Heart right ventricle (tissue), 16 donors: Measurements from ENCODE around the gene NPAS3. TPM values are rescaled to one million over a fixed set of nuclear protein-coding genes. Genes with fewer than 3 reads are reported as not detected.

Experiments used
- ATAC-seq, 8 donors: fragments of 200-7000 bp; cut with Tn5 transposase; one replicate each; pipeline ENCODE4 v1.9.1; 2020; ENCODE audit warnings: mild to moderate bottlenecking in 8 of 8, moderate library complexity in 8 of 8, moderate number of reproducible peaks in 1 of 8
- DNase-seq, 2 donors: peaks; one replicate each; pipeline ENCODE4 v3.0.0-alpha.2; 2020
- H3K27ac ChIP-seq, 10 donors: fragments of 200-600 bp; sonication (generic) in 2 of 10; one replicate each; pipeline versions ENCODE4 v1.5.0 to v1.8.0; 2020 to 2022; ENCODE audit warnings: mild to moderate bottlenecking in 3 of 10
- H3K27me3 ChIP-seq, 7 donors: fragments of 200-600 bp; one replicate each; pipeline ENCODE4 v1.8.0; 2021 to 2022; ENCODE audit warnings: mild to moderate bottlenecking in 2 of 7
- H3K36me3 ChIP-seq, 9 donors: fragments of 200-600 bp; sonication (generic) in 1 of 9; one replicate each; pipeline versions ENCODE4 v1.5.0 to v1.8.0; 2020 to 2022; ENCODE audit warnings: mild to moderate bottlenecking in 2 of 9
- H3K4me1 ChIP-seq, 9 donors: fragments of 200-600 bp; sonication (generic) in 1 of 9; one replicate each; pipeline versions ENCODE4 v1.5.0 to v1.8.0; 2020 to 2022; ENCODE audit warnings: mild to moderate bottlenecking in 4 of 9
- H3K4me3 ChIP-seq, 10 donors: fragments of 200-600 bp; sonication (generic) in 2 of 10; one replicate each; pipeline versions ENCODE4 v1.5.0 to v1.8.0; 2020 to 2022; ENCODE audit warnings: mild to moderate bottlenecking in 7 of 10, moderate library complexity in 2 of 10
- H3K9me3 ChIP-seq, 11 donors: fragments of 200-600 bp in 10 of 11; sonication (generic) in 2 of 11; one replicate each; pipeline versions ENCODE4 v1.5.0 to v1.8.0; 2013 to 2022; ENCODE audit warnings: mild to moderate bottlenecking in 2 of 11, control low read depth in 1 of 11, moderate library complexity in 1 of 11
- CTCF ChIP-seq, 9 donors: fragments of 200-600 bp; sonication (generic) in 2 of 9; IDR thresholded peaks; one replicate each; pipeline versions ENCODE4 v1.5.0 to v1.8.0; 2021 to 2022; ENCODE audit warnings: antibody characterized with exemption in 9 of 9, mild to moderate bottlenecking in 5 of 9, moderate library complexity in 1 of 9
- WGBS, 2 donors: extraction: QIAGEN DNeasy Blood & Tissue Kit; methylation state at CpG; one replicate each; pipeline ENCODE4 v1.1.7; 2013; ENCODE audit warnings: inconsistent platforms in 1 of 2; 5-methylcytosine and 5-hydroxymethylcytosine counted together
- intact Hi-C, 10 donors: fragments of 100-400 bp; cut with DNase I; formaldehyde crosslinking; loops; one replicate each; pipeline versions ENCODE4 v1.11.1 to v1.14.2; 2022
- polyA plus RNA-seq, 2 donors: library from polyadenylated mRNA; stranded (reverse); fragments of 200-250 nt; gene quantifications; one replicate each; pipeline ENCODE4 v1.2.3, GENCODE V29; 2013
- total RNA-seq, 10 donors: library from RNA; stranded (reverse); fragmentation: NEBNext Ultra II Directional in 3 of 10; extraction: Animal tissue kit (Norgen Biotek cat#: 25700) in 3 of 10; gene quantifications; one replicate each; pipeline versions ENCODE4 v1.2.1 to v1.2.4, GENCODE V29; 2021 to 2023
- donor health status: Arrhythmogenic right ventricular cardiomyopathy.
- donor health status: ischemic (EF 13 %, LVEDD 7.1; RV severe dilation, severe dysfunction).
- donor health status: healthy with polysubstance abuse.
- donor health status: DM: no; HTN: yes; CAD: no.
- donor health status: DM: no; HTN: no; CAD: no.
- donor health status: ischemic (EF 25% LVEDD 6.9; RV normal size, moderate dysfunction).
- donor health status: ischemic (EF 25% LVEDD 5.7; RV mildly dilated, moderate dysfunction).
- donor health status: healthy.
- donor health status: DM: yes; HTN: yes; CAD: no.
- donor health status: Ischemic cardiomyopathy.
- donor health status: ischemic (EF 35%, LVEDD 5.7; RV mildly dilated, moderate dysfunction).
- donor health status: nonischemic (EF 11% LVEDD 7.7; RV severe dilation, severe dysfunction).
- donor health status: DM: yes; HTN: yes; CAD: no.
- donor health status: PGD.
- donor health status: ischemic (EF 29% LVEDD 5.4; RV normal size, mild dysfunction).
- donor health status: nonischemic (EF 23%, LVEDD 6.1; RV moderate dilation, normal function).

The NPAS3 gene
- total and polyA plus RNA-seq, 12 donors: 0.12 to 2.8 (median 0.99) TPM

GRCh38 chr14:33576014-33576413 lies 637.3 kb downstream of the NPAS3 start:
- H3K27me3 ChIP-seq: no peaks in the 10 kb centered on the region
- H3K27ac ChIP-seq: no peak overlapping the region
- intact Hi-C loops: no loop called here
- TF ChIP-seq CTCF (IDR thresholded peaks at IDR 0.05): no peak
- ATAC-seq (no peak), DNase-seq (no peak)
- no peaks in the 10 kb centered on the region for H3K9me3 ChIP-seq
- H3K4me3 ChIP-seq: no peak overlapping the region
- H3K4me1 ChIP-seq: no peaks in the 10 kb centered on the region
- no peaks in the 10 kb centered on the region for H3K36me3 ChIP-seq
- 88 to 94% methylated on average over 7 of the region's 7 CpGs for WGBS, 2 donors

GRCh38 chr14:33578461-33579216 lies 640.0 kb downstream of the NPAS3 start:
- intact Hi-C loops: no loop called here
- Histone ChIP-seq H3K36me3 (no peaks in the 10 kb centered on the region), H3K4me3 (no peak overlapping the region), H3K9me3 (no peaks in the 10 kb centered on the region), H3K27me3 (no peaks in the 10 kb centered on the region), H3K27ac (no peak overlapping the region), H3K4me1 (no peaks in the 10 kb centered on the region)
- ATAC-seq (no peak), DNase-seq (no peak)
- WGBS, 2 donors: 94 to 98% methylated on average over 3 of the region's 3 CpGs
- no peak for TF ChIP-seq CTCF (IDR thresholded peaks at IDR 0.05)

- intact Hi-C loops: no loop called here
- no peak overlapping the region for H3K4me3 ChIP-seq
- TF ChIP-seq CTCF (IDR thresholded peaks at IDR 0.05): no peak
- no peaks in the 10 kb centered on the region for H3K9me3 ChIP-seq
- ATAC-seq (no peak), DNase-seq (no peak)
- H3K27ac ChIP-seq: no peak overlapping the region
- no peaks in the 10 kb centered on the region for H3K36me3 ChIP-seq
- H3K27me3 ChIP-seq: no peaks in the 10 kb centered on the region
- H3K4me1 ChIP-seq: no peaks in the 10 kb centered on the region
- 84 to 85% methylated on average over 9 of the region's 9 CpGs for WGBS, 2 donors
Measured at GRCh38 chr14:33580231-33580749, 641.6 kb downstream of the NPAS3 start.

- no peak for TF ChIP-seq CTCF (IDR thresholded peaks at IDR 0.05)
- H3K27ac ChIP-seq: no peak overlapping the region
- no peaks in the 10 kb centered on the region for H3K36me3 ChIP-seq
- ATAC-seq (no peak), DNase-seq (no peak)
- no peaks in the 10 kb centered on the region for H3K9me3 ChIP-seq
- no peaks in the 10 kb centered on the region for H3K4me1 ChIP-seq
- WGBS, 2 donors: 95 to 97% methylated on average over 2 of the region's 2 CpGs
- H3K27me3 ChIP-seq: no peaks in the 10 kb centered on the region
- no peak overlapping the region for H3K4me3 ChIP-seq
- intact Hi-C loops: no loop called here
Measured at GRCh38 chr14:33580841-33581240, 642.2 kb downstream of the NPAS3 start.
